HepG2 (cell line): ENCODE data around the gene GRK5. TPM values are rescaled to one million over a fixed set of nuclear protein-coding genes. Genes with fewer than 3 reads are reported as not detected.

Experiments used
- CBFB ChIP-seq: sonication (generic); formaldehyde crosslinking; IDR thresholded peaks from 2 replicates; pipeline ENCODE4 v1.4.0; 2020; ENCODE audit warnings: missing genetic modification reagents
- CCDC6 ChIP-seq: sonication (generic); formaldehyde crosslinking; IDR thresholded peaks from 2 replicates; pipeline ENCODE4 v1.8.1; 2022; ENCODE audit warnings: mild to moderate bottlenecking, missing genetic modification reagents, moderate library complexity
- FOXK1 ChIP-seq: sonication (generic); formaldehyde crosslinking; IDR thresholded peaks from 2 replicates; pipeline ENCODE4 v1.4.0; 2020; ENCODE audit warnings: low read depth, missing genetic modification reagents, borderline replicate concordance
- GPBP1L1 ChIP-seq: sonication (generic); formaldehyde crosslinking; IDR thresholded peaks from 2 replicates; pipeline ENCODE4 v1.5.0; 2020; ENCODE audit warnings: mild to moderate bottlenecking, missing genetic modification reagents
- MED8 ChIP-seq: sonication (generic); formaldehyde crosslinking; IDR thresholded peaks from 2 replicates; pipeline ENCODE4 v1.8.1; 2023; ENCODE audit warnings: mild to moderate bottlenecking, missing genetic modification reagents; ENCODE audit not compliant: insufficient replicate concordance
- MZF1 ChIP-seq: sonication (generic); formaldehyde crosslinking; IDR thresholded peaks from 2 replicates; pipeline ENCODE4 v1.8.1; 2023; ENCODE audit warnings: mild to moderate bottlenecking, missing genetic modification reagents, borderline replicate concordance
- NFKBIZ ChIP-seq: IDR thresholded peaks from 2 replicates; pipeline ENCODE4 v1.6.1; 2018; ENCODE audit warnings: missing genetic modification reagents, missing compliant biosample characterization
- NR3C1 ChIP-seq: sonication (generic); formaldehyde crosslinking; IDR thresholded peaks from 2 replicates; pipeline ENCODE4 v1.4.0; 2020; ENCODE audit warnings: missing genetic modification reagents
- POGZ ChIP-seq: sonication (generic); formaldehyde crosslinking; IDR thresholded peaks from 2 replicates; pipeline ENCODE4 v1.4.0; 2020; ENCODE audit warnings: mild to moderate bottlenecking, missing genetic modification reagents
- RXRB ChIP-seq: IDR thresholded peaks from 2 replicates; pipeline ENCODE4 v1.6.1; 2016; ENCODE audit warnings: borderline replicate concordance, missing genetic modification reagents, missing compliant biosample characterization
- SSRP1 ChIP-seq: IDR thresholded peaks from 2 replicates; pipeline ENCODE4 v1.6.1; 2016; ENCODE audit warnings: control low read depth
- TEAD3 ChIP-seq: optimal IDR thresholded peaks from 2 replicates; pipeline ENCODE3; 2016; ENCODE audit warnings: borderline replicate concordance
- ZNF577 ChIP-seq: sonication (generic); formaldehyde crosslinking; IDR thresholded peaks from 2 replicates; pipeline ENCODE4 v1.4.0; 2020; ENCODE audit warnings: mild to moderate bottlenecking, low read depth, missing genetic modification reagents, borderline replicate concordance
- ZNF687 ChIP-seq: sonication (generic); formaldehyde crosslinking; IDR thresholded peaks from 2 replicates; pipeline ENCODE4 v1.5.1; 2020; ENCODE audit warnings: mild to moderate bottlenecking, missing genetic modification reagents, moderate library complexity
- ZNF720 ChIP-seq: sonication (generic); formaldehyde crosslinking; IDR thresholded peaks from 2 replicates; pipeline ENCODE4 v1.4.0; 2020; ENCODE audit warnings: missing genetic modification reagents
- ZNF788 ChIP-seq: sonication (generic); formaldehyde crosslinking; IDR thresholded peaks from 2 replicates; pipeline ENCODE4 v1.5.0; 2020; ENCODE audit warnings: mild to moderate bottlenecking, missing genetic modification reagents, borderline replicate concordance
- polyA plus RNA-seq, 8 experiments: library from polyadenylated mRNA; depleted of rRNA in 3 of 8; stranded (reverse) in 7 of 8; unstranded in 1 of 8; fragments of >200 nt; fragmentation: Illumina TruSeq in 4 of 8; extraction: Trizol in 4 of 8; gene quantifications; 2 replicates each; pipeline versions ENCODE4 v1.2.1 to v1.2.3, GENCODE V29; 2011 to 2016; ENCODE audit warnings: low read depth in 4 of 8, missing spikeins in 1 of 8, mixed read lengths in 1 of 8; ENCODE audit not compliant: insufficient read depth in 1 of 8
- total RNA-seq, 5 experiments: library from RNA; depleted of rRNA; stranded (reverse); fragments of >200 nt; fragmentation: Illumina TruSeq; extraction: Trizol; gene quantifications; 2 replicates each; pipeline ENCODE4 v1.2.3, GENCODE V29; 2016; ENCODE audit warnings: low read depth in 1 of 5
- TF ChIP-seq, protein P1 (sequence below): sonication (generic); formaldehyde crosslinking; IDR thresholded peaks from 2 replicates; pipeline ENCODE4 v1.4.0; 2020; ENCODE audit warnings: mild to moderate bottlenecking, low read depth, missing genetic modification reagents
- TF ChIP-seq, protein P2 (sequence below): sonication (generic); formaldehyde crosslinking; IDR thresholded peaks from 2 replicates; pipeline ENCODE4 v1.4.0; 2020; ENCODE audit warnings: low read depth, missing genetic modification reagents

The GRK5 gene
- total and polyA plus RNA-seq, 2 of the 13 experiments (the other 11 are each of a cell fraction or from before 2014, with no cell fraction given), result 10.4 to 12.6 TPM

DNA sequence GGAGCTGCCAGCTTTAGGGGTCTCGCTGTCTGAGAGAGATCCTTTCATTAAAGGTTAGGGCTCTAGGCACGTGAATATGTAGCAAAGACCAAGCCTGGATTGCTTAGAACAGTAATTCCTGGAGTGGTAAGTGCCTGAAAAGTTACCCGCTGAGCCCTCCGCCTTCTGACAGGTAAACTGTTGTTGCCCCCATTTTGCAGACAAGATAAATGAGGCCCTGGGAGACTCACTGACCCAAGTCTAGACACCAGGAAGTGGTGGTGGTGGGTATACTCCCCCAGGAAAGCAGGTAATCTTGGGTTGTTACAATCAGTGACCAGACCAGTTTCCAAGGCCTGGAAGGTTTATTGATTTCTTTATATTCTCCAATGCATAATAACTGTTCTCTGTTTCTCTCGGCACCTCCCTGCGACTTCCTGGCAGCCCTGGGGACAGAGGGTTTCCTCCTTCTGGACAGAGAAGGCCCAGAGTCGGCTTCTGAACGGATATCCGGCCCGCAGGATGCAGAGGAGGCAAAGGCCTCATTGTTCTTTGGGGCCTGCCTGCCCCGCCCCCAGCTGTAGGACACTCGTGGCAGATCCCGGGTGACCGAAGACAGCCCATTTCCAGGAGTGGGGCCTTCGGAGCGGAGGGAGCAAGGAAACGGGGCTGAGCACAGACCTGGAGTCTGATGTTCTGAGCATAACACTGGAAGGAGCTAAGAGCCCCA lies 1.3 kb upstream of the GRK5 start (continued):
- TF ChIP-seq NFKBIZ (CRISPR knock-in tag) (no peak; the same call in 1 of the 2 replicates), CCDC6 (CRISPR knock-in tag) (no peak), ZNF788 (CRISPR knock-in tag) (peak; percentile 21; the same call in 1 of the 2 replicates), ZNF577 (CRISPR knock-in tag) (no peak), MZF1 (CRISPR knock-in tag) (no peak), FOXK1 (CRISPR knock-in tag) (no peak), MED8 (CRISPR knock-in tag) (no peak), ZNF687 (CRISPR knock-in tag) (peak; percentile 94), NR3C1 (no peak), RXRB (CRISPR knock-in tag) (peak; percentile 34; the same call in 1 of the 2 replicates), TEAD3 (CRISPR knock-in tag) (peak; percentile 5), GPBP1L1 (CRISPR knock-in tag) (no peak), POGZ (peak; percentile 54; the same call in 1 of the 2 replicates), CBFB (CRISPR knock-in tag) (no peak), SSRP1 (peak; percentile 75; the same call in 1 of the 2 replicates), ZNF720 (no peak)
- TF ChIP-seq, protein P1, sequence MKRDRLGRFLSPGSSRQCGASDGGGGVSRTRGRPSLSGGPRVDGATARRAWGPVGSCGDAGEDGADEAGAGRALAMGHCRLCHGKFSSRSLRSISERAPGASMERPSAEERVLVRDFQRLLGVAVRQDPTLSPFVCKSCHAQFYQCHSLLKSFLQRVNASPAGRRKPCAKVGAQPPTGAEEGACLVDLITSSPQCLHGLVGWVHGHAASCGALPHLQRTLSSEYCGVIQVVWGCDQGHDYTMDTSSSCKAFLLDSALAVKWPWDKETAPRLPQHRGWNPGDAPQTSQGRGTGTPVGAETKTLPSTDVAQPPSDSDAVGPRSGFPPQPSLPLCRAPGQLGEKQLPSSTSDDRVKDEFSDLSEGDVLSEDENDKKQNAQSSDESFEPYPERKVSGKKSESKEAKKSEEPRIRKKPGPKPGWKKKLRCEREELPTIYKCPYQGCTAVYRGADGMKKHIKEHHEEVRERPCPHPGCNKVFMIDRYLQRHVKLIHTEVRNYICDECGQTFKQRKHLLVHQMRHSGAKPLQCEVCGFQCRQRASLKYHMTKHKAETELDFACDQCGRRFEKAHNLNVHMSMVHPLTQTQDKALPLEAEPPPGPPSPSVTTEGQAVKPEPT, result no peak
- TF ChIP-seq, protein P2, sequence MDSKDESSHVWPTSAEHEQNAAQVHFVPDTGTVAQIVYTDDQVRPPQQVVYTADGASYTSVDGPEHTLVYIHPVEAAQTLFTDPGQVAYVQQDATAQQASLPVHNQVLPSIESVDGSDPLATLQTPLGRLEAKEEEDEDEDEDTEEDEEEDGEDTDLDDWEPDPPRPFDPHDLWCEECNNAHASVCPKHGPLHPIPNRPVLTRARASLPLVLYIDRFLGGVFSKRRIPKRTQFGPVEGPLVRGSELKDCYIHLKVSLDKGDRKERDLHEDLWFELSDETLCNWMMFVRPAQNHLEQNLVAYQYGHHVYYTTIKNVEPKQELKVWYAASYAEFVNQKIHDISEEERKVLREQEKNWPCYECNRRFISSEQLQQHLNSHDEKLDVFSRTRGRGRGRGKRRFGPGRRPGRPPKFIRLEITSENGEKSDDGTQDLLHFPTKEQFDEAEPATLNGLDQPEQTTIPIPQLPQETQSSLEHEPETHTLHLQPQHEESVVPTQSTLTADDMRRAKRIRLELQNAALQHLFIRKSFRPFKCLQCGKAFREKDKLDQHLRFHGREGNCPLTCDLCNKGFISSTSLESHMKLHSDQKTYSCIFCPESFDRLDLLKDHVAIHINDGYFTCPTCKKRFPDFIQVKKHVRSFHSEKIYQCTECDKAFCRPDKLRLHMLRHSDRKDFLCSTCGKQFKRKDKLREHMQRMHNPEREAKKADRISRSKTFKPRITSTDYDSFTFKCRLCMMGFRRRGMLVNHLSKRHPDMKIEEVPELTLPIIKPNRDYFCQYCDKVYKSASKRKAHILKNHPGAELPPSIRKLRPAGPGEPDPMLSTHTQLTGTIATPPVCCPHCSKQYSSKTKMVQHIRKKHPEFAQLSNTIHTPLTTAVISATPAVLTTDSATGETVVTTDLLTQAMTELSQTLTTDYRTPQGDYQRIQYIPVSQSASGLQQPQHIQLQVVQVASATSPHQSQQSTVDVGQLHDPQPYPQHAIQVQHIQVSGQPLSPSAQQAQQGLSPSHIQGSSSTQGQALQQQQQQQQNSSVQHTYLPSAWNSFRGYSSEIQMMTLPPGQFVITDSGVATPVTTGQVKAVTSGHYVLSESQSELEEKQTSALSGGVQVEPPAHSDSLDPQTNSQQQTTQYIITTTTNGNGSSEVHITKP (CRISPR knock-in tag), result peak; percentile 37; the same call in 1 of the 2 replicates
